Urothelium cell line (cell line): ENCODE data around the gene MED9.
"Not testable (repeated sequence)": the region's sequence is repeated elsewhere in the genome, so short reads cannot be mapped to it uniquely, and the experiment has no call there.

Source experiments
- DNase-seq: peaks from one replicate; pipeline ENCODE4 v3.0.0; 2011; ENCODE audit warnings: low spot score, mixed read lengths
- FAIRE-seq: peaks from 2 replicates; lab custom pipeline; 2011; peaks lifted over from hg19 to GRCh38; lab: Jason Lieb, UNC

MED9 gene

DNA sequence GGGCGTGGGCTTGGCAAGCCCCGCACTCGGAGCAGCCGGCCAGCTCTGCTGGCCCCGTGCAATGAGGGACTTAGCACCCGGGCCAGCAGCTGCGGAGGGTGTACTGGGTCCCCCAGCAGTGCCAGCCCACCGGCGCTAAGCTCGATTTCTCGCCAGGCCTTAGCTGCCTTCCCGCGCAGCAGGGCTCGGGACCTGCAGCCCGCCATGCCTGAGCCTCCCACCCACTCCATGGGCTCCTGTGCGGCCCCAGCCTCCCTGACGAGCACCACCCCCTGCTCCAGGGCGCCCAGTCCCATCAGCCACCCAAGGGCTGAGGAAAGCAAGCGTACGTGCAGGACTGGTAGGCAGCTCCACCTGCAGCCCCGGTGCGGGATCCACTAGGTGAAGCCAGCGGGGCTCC lies 9.6 kb downstream of the MED9 start:
- not testable (repeated sequence) for DNase-seq, FAIRE-seq

DNA sequence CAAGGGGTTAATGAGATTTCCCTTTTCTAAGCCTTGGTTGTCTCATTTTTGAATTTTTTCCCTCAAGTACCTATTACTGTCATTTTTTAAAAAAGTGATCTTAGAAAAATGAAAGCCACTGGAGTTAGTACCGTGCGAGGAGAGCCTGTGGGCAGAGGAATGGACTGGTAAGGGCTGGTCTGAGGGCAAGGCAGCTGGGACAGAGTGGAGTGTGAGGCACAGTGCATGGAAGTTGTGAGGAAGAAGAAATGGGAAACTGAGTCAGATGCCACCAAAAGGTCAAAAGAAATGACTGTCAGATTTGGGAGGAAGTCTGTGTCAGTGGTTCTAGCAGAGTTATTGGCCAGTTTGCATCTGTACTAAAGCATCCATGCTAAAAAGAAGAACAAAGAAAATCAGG lies 11.2 kb downstream of the MED9 start:
- DNase-seq, result no peak
- no peak for FAIRE-seq

DNA sequence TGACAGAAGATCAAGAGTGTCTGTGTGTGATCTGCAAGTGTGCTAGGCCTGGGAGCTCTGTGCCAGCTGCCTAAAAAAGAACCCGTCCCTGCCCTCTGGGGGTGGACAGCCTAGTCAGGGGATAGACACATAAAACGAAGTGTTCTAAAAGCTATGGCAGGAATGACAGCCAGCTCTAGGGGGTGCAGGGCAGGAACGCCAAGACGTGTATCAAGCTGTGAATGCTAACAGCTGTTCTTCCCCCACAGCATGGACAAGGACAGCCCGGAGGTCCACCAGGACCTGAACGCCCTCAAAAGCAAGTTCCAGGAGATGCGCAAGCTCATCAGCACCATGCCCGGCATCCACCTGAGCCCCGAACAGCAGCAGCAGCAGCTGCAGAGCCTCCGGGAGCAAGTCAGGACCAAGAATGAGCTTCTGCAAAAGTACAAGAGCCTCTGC lies 14.3 kb downstream of the MED9 start:
- DNase-seq (no peak), FAIRE-seq (no peak)

DNA sequence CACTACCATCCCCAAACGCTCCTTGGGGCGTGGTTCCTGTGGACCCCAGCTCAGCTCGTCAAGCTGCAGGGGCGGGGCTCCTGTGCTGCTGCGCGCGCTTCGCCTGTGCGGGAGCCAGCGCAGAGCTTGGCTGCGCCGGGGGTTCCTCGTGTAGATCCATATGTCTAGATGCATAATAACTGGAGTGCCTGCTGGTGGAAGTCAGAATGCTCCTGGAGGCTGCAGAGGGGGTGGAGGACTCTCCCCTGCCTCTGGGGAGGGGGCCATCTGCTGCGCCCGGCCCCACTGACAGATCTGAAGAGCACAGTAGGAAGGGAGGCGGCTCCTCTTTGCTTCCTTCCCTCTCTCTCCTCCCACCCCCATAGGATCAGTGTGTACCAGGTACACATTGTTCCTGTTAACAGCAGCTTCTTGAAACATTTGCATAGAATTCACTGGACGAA lies 14.8 kb downstream of the MED9 start:
- DNase-seq (no peak), FAIRE-seq (no peak)

DNA sequence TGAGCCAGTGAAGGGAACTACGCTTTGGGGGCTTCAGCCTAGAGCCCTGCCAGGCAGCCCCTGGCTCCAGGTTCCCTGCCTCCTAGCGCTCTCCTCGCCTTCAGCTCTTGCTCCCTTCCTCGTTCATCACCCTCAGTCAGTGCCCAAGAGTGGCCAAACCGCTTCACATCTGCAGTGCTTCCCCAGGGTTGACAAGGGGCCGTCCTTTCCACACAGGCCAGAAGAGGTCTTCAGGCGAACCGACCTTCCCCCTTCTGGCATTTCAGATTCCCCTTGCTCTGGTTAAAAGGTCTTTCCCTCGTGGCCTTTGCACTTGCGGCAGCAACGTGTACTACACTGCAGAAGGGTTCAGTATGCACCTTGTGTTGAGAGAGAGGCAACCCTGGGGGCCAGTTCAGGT lies 15.3 kb downstream of the MED9 start:
- no peak for FAIRE-seq
- DNase-seq, result no peak

DNA sequence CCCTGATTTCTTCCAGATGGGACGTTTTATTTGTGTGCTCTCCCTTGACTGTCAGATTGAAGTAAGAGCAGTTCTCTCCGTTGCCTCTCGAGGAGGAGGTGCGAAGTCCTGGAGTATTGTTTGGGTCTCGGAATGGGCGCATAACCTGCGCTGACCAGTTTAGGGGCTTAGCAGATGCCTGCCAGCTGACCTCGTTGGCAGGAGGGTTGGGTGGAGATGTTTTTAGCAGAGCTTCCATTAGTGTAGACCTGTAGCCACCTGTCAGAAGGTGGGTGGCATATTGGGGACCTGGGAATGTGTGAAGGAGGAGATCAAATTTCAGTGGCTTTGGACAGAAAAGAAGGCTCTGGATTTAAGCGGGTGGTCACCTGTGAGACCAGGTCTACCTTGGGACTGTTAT lies 15.8 kb downstream of the MED9 start:
- no peak for FAIRE-seq
- DNase-seq, result no peak

DNA sequence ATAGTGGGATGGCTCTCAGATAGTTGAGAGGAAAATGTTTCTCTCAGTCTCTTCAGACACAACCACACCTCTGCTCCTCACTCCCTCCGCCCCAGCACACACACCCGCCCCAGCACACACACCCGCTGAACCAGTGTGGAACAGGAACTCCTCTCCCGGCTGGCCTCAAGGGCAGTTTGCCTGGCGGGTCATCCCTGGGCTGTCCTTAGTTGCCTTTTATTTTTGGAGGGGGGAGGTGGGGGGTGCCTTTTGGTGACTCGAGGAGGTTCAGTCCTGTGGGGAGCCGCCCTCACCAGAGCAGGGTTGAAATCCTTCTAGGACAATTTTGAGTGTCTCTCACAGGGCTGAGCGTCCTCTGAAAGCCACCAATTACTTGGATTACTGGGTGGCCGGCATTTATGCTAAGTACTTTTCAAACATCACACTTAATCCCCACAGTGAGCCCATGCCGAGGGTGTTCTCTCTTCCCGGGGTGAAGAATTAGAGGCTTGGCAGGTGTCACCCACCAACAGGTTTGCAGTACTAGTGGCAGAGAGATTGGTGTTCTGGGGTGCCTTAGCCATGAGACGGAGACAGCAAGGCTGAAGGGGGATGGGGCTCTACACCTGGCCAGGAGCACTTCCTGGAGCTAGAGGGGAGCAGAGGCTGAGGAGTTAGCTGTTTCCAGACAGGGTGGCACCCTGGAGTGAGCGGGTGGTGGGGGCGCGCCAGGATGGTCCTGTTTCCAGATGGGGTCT lies 16.6 kb downstream of the MED9 start:
- DNase-seq, result no peak
- FAIRE-seq, result no peak

DNA sequence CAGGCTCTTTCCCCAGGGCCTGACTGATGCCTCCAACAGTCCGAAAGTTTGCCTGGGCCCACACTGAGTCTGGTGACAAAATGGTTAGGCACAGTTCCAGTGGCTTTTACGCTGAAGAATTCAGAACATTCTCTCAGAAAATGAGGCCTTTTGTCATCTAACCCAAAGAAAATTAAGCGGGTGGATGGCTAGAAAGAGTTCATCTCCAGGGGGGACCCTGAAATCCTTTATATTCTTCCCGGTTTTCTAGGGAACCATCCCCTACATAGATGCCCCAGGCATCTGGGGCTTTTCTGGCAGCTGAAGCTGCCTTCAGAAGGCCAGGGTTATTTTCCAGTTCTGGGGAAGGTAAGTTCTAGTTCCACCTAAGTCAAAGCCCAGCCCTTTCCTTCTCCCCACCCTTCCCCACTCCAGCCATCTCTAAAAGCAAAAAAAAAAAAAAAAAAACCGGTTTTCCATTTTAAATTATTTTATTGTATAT lies 17.2 kb downstream of the MED9 start:
- FAIRE-seq, result no peak

DNA sequence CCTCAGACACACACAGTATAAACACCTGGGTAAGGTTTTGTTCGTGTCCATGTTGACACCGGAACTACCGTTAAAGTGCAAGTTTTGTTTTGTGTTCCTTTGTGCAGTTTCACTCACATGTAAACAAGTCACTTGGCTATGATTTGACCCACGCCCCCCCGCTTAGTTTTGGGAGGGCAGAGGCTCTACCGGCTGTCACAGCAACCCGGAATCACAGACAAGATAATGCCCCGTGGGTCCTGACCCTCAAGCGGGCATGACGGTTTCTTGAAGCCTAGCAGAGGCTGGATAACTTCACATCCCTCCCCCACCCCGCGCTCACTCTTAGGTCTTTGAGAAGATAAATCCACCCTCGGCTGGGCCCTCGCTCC lies 17.7 kb downstream of the MED9 start:
- no peak for DNase-seq
- no peak for FAIRE-seq

More for the DNA sequence above, 17.2 kb downstream of the MED9 start:
- no peak for DNase-seq

DNA sequence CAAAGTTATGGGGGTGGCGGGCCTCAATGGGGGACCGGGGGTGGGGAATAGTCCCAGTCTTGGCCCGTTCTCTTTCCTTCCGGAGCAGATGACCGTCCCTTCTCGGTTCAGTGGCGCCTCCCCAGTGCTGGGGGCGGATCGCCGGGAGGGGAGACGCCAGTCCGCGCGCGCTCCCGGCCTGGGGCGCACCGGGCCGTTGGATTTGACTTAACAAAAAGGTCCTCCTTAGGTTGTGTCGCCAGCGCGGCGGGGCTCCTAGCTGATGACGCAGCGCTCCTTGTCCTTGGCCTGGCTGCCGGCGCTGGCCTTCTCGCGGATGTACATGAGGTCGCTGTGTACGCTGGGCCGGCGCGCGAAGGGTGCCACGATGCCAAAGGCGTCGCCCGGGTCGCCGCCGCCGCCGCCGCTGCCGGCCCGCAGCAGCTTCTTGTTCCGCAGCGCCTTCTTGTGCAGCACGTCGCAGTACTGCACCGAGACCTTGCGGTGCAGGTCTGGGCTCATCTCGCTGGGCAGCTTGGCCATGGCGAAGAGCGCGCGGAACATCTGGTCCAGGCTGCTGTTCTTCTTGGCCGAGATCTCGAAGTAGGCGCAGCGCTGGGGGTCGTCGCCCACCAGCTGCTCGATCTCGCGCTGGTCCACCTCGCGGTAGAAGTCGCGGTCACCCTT lies 18.2 kb downstream of the MED9 start:
- FAIRE-seq, result no peak
- no peak for DNase-seq

DNA sequence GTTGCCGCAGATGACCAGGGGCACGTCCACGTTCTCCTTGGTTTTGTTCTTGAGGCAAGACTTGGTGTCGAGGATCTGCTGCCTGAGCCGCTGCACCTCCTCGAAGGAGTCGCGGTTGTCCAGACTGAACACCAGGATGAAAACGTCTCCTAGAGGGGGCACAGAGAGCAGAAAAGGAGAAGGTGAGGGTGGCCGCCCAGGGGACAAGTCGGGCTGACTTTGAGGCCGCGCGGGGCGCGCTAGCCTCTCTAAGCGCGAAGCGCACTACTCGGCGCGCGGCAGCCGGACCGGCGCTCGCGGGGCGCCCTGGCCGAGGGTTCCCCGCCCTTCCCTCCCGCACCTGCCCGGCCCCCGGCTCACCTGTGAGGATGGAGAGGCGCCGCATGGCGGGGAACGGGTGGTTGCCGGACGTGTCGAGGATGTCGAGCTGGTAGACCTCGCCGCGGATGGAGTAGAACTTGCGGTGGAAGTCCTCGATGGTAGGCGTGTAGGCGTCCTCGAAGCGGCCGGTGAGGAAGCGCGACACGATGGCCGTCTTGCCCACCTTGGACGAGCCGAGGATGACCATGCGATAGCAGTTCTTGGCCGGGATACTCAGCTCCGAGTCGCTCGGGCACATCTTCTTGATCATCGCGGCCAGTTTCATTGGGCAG lies 18.9 kb downstream of the MED9 start:
- FAIRE-seq (peak; percentile 13), DNase-seq (no peak)

DNA sequence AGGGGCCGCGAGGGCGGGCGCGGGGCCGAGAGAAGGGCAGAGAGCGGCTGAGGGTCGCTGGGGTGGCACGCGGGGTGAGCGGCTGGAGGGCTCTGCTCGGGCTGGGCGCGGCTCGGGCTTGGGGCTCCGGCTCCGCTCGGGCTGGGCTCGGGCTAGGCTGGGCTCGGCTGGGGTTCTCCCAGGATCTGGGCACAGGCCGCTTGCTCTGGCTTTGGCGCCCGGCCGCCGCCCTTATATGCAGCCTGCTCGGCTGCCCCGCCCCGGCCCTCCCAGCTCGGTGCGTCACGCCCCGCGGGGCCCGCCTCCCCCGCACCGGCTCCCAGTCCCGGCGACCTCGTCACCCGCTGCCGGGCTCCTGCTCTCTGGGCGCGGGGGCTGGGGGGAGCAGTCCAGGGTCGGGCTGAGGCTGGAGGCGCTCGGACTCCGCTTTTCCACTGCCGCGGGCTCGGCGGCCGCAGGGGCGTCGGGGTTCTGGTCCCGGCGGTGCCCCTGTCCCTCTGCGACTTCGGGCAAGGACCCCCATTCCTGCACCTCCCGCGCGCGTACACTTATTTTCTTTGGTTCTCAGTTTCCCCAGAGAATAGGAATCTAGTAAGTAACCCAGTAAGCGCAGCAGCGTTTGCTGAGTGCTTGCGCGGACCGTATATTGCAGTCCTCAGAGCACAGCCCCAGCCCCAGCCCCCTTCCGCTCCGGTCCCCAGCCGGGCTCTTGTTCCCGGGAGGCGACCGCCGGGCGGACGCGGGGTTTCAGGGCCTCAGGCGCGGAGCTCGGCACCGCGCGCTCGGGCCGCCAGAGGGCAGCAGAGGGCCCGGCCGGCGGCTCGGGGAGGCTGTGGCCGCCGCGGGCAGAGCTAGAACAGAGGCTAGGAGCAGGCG lies 19.6 kb downstream of the MED9 start, which contains the start of gene RASD1:
TSS of gene RASD1 (minus strand) at position 207 of the 876 bp plus-strand sequence. CDS start 214 bp downstream, outside the sequence.
- peak; percentile 77 for DNase-seq
- FAIRE-seq, result no peak

DNA sequence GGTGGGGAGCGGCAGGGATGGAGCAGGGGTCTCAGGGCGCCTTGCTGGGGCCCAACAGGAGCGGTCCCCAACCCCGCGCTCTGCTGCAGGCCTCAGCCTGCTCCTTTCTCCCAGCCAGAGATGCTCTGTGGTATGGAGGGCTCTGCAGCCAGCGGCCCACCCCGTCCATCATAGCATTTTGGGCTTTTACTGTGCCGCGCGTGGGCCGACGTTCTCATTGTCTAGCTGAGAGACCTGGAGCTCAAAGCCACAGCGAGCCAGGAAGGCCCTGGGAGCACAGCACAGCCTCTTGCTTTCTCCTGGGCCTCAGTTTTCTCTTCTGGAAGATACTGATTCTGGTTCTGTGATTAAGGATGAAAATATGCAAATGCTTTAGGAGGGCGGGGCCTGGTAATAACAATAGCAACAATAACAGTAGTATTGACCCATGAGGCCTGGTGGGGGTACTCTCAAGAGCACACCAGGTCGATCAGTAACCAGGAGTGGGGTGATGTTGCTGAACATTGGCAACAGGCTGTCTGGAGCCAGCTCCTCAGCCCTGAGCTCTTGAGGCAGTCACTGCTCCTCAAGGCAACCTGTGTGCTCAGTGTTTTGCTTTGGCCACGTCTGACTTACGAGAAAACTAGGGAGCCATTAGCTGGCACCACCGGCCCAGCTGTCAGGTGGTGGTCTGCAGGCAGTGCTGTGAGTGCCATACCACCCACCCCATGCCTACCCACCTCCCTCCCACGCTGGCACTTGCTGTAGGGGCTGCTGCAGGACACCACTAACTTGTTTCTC lies 20.5 kb downstream of the MED9 start:
- FAIRE-seq, result no peak
- no peak for DNase-seq

DNA sequence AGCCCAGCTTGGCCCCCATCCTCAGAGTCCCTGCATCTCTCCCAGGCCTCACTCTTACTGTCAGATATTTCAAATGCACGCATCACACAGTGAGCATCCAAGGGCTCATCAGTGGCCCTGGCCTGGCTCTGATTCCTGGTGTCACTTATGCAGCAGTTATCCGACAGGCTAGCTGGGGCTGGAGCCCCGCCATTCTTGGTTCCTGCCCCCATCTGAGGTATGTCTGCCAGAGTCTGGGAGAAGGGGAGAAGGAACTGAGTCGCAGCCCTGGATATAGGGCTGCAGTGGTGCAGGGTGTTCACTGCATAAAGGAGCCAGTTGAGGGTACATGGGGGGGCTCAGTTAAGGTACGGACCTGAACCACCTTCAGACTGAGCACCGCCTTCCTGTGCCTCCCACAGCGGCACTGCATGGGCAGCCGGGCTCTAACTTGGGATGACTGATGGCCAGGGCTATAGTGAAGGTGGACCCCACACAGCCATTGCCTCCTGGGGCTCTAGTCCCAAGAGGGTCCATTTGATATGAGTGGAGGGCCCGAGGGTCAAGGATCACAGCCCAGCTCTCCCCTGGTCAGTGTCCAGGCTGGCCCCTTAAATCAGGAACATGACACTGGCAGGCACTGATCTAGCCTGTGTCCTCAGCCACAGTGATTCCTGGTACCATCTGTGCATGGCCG lies 21.2 kb downstream of the MED9 start:
- FAIRE-seq, result no peak

DNA sequence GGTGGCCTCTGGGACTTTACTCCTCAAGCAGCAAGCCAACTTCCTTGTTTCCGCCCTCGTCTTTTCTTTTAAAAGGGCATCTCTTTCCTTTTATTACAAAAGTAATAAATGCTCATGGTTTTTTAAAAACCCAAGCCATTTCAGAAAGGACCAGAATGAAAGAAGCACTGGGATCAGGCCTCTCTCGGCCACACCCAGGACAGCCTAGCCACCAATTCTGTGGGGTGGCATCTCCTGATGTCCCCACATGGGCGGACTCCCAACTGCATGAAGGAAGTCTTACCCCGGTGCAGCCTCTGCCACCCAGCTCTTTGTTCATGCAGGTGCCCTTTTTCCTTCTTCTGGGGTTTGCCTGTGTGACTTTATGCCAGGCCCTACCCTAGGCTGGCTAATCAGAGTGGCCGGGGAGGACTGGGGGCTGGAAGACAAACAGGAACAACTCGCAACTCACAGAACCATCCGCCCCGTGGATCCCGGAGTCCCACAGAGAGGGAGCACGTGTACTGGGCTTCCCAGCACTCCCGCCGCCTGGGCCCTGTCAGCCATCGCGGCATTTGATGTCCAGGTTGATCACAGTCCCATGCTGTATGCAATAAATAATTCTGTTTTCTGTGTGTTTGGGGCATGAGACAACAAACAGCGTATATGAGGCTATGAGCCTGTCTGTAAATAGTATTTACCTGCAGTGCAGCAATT lies 22.0 kb downstream of the MED9 start:
- FAIRE-seq (no peak), DNase-seq (no peak)

More for the DNA sequence above, 21.2 kb downstream of the MED9 start:
- DNase-seq, result no peak

DNA sequence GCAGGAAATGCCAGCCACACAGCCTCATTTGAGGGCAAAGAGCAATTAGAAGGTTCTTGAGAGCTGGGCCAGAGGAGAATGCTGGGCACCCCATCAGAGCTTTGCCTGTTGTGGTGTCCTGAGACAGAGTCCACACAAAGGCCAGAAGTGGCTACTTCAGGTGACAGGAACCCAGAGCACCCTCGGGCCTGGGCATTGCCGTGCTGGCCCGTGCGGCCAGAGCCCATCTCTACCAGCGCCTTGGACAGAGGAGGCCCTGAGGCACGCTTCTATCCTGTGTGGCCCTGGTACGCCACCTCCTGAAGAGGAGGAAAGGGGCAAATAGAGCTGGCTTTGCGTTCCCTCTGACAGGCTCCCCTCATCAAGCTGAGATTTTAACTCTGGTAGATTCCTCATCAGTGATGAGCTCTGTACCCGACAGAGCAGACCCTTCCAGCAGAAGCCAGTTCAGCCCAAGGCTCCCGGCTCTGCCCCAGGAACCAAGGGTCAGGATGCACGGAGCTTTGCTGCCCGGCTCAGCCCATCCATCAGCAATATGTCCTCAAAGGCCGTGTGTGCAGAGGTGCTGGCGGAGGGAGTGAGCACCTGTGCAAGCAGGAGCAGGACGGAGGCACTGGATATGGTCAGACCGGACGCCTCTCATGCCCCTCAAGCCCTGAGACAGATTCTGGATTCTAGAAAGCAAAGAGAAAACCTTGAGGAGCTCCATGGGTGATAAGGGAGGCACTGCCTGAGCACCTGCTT lies 22.8 kb downstream of the MED9 start:
- FAIRE-seq (no peak), DNase-seq (no peak)

DNA sequence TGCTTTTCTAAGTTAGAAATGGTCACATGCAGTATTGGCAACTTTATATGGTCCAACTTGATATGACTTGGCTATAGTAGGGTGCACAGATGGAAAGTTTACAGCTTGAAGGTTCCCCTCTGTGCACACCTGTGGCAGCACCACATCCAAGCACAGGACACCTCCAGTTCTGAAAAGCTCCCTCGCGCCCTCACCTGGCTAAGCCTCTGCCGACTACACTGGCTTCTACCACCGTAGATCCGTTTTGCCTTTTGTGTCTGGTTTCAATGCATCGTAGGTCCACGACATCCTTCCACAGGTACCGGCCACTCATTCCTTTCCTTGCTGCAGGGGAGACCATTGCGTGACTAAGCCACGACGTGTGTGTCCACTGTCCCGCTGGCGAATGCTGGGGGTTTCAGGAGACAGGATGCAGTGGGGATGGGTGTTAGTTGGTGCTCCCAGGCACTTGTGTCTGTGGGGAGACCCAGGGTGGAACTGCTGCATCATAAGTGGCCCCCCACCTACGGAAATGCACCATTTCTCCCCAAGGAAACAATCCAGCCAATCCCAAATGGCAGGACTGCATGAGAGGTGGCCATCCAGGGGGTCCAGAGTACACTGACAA lies 24.3 kb downstream of the MED9 start:
- DNase-seq (no peak), FAIRE-seq (no peak)
